NT2/D1 (cell line): ENCODE measurements around the gene PAPPA.

Experiments used
- SUZ12 ChIP-seq: IDR thresholded peaks from 2 replicates; pipeline ENCODE4 v1.6.1; 2011; ENCODE audit not compliant: insufficient read length, insufficient read depth; ENCODE audit errors: extremely low read depth
- YY1 ChIP-seq: IDR thresholded peaks from 2 replicates; pipeline ENCODE4 v1.6.1; 2011; ENCODE audit not compliant: insufficient read length, insufficient read depth
- ZNF274 ChIP-seq: IDR thresholded peaks from 2 replicates; pipeline ENCODE4 v1.6.1; 2011; ENCODE audit warnings: mild to moderate bottlenecking, low read depth, low read length

DNA sequence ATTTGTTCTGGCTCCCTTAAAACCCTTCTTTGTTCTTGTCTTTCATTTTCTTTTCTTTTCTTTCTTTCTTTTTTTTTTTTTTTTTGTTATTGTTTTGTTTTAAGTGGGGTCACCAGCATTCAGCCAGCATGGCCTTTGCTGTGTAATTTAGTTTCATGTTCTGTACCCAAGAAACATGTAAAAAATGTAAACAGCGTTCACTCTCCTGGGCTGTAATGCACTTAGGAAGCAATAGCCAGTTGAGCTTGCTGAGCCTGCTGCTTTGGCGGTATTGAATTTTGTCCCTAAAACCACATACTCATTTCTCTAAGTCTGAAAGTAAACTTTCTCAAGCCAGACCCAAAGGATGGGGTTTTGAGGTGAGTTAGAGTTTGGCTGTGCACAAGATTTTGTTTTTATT, 158.6 kb downstream of the PAPPA start:
- TF ChIP-seq ZNF274 (no peak), YY1 (no peak), SUZ12 (no peak)
